ENCODE measurements around the gene ABLIM2.

DNA sequence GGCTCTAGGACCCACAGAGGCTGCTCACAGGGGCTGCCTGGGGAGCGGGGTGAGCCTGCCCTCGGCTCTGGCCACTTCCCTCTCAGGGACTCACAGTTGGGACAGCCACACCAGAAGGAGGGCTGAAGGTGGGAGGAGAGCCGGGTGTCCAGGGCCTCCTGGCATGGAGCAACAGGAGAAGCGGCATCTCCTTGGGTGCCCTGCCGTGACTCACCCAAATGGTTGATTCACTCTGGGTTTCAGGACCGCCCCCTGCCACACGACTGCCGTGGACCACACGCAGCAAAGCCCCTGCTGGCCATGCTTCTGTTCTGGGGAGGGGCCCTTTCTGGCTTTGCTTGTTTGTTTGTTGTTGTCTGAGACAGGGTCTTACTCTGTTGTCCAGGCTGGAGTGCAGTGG lies 132.9 kb downstream of the ABLIM2 start:
- TF ChIP-seq, protein P1, sequence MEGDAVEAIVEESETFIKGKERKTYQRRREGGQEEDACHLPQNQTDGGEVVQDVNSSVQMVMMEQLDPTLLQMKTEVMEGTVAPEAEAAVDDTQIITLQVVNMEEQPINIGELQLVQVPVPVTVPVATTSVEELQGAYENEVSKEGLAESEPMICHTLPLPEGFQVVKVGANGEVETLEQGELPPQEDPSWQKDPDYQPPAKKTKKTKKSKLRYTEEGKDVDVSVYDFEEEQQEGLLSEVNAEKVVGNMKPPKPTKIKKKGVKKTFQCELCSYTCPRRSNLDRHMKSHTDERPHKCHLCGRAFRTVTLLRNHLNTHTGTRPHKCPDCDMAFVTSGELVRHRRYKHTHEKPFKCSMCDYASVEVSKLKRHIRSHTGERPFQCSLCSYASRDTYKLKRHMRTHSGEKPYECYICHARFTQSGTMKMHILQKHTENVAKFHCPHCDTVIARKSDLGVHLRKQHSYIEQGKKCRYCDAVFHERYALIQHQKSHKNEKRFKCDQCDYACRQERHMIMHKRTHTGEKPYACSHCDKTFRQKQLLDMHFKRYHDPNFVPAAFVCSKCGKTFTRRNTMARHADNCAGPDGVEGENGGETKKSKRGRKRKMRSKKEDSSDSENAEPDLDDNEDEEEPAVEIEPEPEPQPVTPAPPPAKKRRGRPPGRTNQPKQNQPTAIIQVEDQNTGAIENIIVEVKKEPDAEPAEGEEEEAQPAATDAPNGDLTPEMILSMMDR (conservative IDR thresholded peaks at IDR 0.05; ENCODE audit: low read depth, low read length), result no peak
- TF ChIP-seq MAZ (IDR thresholded peaks at IDR 0.05; ENCODE audit: borderline replicate concordance, low read depth, low read length) (no peak), RFX5 (IDR thresholded peaks at IDR 0.05; ENCODE audit: low read depth, low read length) (no peak), POLR2A (IDR thresholded peaks at IDR 0.05; ENCODE audit: low read depth, low read length) (no peak), NFE2L2 (IDR thresholded peaks at IDR 0.05; ENCODE audit: low read depth, low read length) (no peak), RAD21 (IDR thresholded peaks at IDR 0.05; ENCODE audit: low read length) (no peak), CEBPB (IDR thresholded peaks at IDR 0.05; ENCODE audit: low read depth, low read length) (no peak), RCOR1 (IDR thresholded peaks at IDR 0.05; ENCODE audit: insufficient replicate concordance, low read length) (no peak), MAFK (IDR thresholded peaks at IDR 0.05; ENCODE audit: low read depth, low read length) (no peak), BHLHE40 (IDR thresholded peaks at IDR 0.05; ENCODE audit: low read depth, low read length) (no peak)
- TF ChIP-seq, protein P2, sequence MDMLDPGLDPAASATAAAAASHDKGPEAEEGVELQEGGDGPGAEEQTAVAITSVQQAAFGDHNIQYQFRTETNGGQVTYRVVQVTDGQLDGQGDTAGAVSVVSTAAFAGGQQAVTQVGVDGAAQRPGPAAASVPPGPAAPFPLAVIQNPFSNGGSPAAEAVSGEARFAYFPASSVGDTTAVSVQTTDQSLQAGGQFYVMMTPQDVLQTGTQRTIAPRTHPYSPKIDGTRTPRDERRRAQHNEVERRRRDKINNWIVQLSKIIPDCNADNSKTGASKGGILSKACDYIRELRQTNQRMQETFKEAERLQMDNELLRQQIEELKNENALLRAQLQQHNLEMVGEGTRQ (IDR thresholded peaks at IDR 0.05; ENCODE audit: low read depth, low read length), result no peak
